IPS-18c (cell line): ENCODE results near the gene LYPD3.
"Not testable (repeated sequence)": the region's sequence is repeated elsewhere in the genome, so short reads cannot be mapped to it uniquely, and the experiment has no call there.

Experiments
- H3K4me3 ChIP-seq: 2 replicates; pipeline ENCODE4 v1.7.0; 2013; ENCODE audit warnings: low read depth, mild to moderate bottlenecking, low read length, moderate library complexity; ENCODE audit not compliant: insufficient read depth
- H3K9me3 ChIP-seq: one replicate; pipeline ENCODE4 v1.6.1; 2013; ENCODE audit warnings: mild to moderate bottlenecking, low read length, moderate library complexity; ENCODE audit not compliant: control insufficient read depth, insufficient read depth

Gene LYPD3

DNA sequence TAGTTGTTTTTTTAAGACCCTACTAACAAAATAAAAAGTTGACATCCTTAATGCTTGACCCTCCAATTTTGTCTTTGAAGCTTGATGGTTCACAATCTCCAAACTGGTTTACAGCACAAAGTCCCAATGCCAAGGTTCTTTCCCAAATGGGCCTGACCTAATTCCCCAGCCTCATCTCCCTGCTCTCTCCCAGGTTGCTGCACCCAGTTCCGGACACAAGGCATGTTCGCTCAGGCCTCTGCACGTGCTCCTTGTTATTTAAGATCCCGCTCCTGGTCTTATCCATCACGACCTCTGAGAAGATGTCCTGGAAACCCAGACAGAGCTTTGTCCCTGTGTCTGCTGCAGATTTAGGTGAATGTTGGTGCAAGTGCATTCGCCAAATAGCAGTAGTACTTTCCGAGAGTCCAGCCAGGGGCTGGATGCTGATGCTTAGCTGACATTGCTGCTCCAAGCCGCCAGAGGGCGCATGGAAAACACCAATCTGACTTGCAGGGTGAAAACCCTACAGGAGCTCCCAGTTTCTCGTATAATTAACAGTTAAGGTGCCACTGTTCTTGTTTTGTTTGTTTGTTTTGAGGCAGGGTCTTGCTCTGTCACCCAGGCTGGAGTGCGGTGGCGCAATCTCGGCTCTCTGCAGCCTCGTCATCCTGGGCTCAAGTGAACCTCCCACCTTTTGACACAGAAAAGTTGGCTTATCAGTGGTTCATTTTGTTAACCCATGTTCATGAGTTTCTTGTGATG lies 18.5 kb downstream of the LYPD3 start:
- Histone ChIP-seq H3K9me3 (no peaks in the 10 kb centered on the region), H3K4me3 (no peak overlapping the region)

DNA sequence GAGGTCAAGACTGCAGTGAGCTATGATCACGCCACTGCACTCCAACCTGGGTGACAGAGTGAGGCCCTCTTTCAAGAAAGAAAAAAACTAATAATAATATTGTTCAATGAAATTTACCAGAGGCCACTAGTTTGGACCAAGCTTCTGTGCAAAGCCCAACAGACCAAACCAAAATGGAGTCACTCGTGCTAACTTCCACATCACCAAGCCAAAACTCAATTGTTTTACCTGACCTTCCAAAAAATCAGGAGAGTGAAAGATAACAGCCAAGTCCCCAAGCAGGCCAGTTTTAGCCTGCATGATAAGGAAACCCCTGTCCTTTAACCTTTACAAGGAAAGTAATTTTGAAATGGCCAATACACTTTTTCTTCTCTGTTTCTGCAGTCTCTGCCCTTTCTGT lies 20.0 kb downstream of the LYPD3 start:
- Histone ChIP-seq H3K9me3 (no peaks in the 10 kb centered on the region), H3K4me3 (no peak overlapping the region)

DNA sequence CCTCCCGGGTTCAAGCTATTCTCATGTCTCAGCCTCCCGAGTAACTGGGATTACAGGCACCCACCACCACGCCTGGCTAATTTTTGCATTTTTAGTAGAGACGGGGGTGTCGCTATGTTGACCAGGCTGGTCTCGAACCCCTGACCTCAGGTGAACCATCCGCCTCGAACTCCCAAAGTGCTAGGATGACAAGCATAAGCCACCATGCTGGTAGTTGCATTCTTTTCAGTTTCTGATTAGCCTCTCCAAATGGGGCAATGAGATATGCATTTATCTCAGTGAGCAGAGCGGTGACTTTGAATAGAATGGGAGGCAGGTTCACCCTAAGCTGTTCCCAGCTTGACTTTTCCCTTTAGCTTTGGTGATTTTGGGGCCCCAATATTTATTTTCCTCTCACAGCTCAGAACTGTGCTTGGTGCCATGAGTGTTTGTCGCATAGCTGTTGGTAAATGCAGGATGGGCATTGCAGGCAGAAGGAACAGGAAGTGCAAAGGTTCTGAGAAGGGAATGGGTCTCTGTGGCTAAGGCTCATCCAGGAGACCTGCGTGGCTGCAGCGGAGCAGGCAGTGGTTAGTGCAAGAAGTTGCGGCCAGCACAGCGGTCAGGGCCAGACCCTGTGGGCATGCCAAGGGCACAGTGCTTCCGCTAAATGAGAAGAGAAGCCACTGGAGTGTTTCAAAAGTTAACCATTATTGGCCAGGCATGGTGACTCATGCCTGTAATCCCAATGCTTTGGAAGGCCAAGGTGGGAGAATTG lies 20.7 kb downstream of the LYPD3 start:
- H3K9me3 ChIP-seq = no peaks in the 10 kb centered on the region
- no peak overlapping the region for H3K4me3 ChIP-seq

DNA sequence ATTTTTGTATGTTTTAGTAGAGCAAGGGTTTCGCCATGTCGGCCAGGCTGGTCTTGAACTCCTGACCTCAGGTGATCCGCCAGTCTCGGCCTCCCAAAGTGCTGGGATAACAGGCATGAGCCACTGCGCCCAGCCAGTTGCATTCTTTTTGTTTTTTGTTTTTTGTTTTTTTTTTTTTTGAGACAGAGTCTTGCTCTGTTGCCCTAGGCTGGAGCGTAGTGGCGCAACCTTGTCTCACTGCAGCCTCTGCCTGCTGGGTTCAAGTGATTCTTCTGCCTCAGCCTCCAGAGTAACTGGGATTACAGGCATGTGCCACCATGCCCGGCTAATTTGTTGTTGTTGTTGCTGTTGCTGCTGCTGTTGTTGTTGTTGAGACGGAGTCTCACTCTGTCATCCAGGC lies 21.3 kb downstream of the LYPD3 start:
- not testable (repeated sequence) for H3K4me3 ChIP-seq, H3K9me3 ChIP-seq

DNA sequence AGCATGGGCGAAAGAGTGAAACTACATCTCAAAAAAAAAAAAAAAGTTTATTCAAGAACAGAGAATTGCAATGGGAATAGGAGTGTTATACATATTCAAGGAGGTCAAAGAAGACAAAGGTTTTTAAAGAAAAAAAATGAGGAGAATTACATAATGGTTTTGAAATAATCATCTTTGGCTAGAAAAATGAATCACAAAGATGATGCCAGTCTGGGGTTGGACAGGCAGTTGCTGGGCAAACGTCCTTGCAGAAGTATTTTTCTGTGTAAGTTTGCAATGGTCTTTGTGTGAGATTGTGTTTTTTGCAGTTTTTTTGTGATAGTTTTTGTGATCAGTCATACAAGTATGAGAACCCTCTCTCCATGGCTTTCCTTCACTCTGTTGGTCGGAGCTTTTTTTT lies 23.7 kb downstream of the LYPD3 start:
- no peak overlapping the region for H3K4me3 ChIP-seq

DNA sequence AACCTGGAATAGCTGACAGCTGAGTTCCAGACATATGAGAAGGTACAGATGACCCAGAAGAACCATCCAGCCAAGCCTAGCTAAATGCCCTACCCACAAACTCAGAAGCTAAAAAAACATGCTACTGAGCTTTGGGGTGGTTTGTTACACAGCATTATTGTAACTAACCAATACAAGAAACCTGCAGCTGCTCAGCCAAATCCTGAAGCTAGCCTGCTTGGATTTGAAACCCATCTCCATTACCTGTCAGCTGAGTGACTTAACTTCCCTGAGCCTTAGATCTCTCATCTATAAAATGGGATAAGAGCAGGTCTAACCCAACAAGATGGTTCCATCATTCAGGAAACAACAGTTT lies 25.7 kb downstream of the LYPD3 start:
- no peak overlapping the region for H3K4me3 ChIP-seq
- H3K9me3 ChIP-seq = no peaks in the 10 kb centered on the region

More for the DNA sequence above, 23.7 kb downstream of the LYPD3 start:
- H3K9me3 ChIP-seq = no peaks in the 10 kb centered on the region

DNA sequence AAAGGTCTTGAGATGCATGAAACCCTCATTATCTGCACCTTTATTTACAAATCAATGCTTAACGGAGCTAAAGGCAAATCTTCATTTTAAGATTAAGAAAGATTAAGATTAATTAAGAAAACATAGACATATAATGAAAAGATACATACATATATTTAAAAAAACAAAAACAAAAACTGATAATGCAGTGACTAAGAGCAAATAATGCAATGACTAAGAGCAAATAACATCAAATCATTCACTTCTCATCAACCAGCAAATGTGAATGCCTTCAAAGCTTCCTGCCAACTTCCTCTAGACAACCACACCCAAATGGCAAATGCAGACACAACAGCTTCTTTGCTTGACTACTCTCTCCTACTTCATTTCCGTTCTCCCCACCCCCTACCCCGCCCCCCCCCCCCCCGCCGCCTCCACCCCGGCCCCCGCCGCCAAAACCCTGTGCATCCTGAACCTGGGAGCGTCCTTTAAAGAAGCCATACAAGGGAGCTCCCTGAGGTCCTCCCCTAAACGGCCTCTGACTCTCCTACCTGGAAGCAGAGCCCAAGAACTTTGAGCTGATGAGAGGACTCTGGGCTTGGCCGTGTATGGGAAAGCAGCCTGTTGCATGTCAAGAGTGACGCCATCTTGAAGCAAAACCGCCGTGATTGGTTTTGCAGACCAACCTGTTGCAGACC lies 26.2 kb downstream of the LYPD3 start:
- Histone ChIP-seq H3K4me3 (no peak overlapping the region), H3K9me3 (no peaks in the 10 kb centered on the region)

DNA sequence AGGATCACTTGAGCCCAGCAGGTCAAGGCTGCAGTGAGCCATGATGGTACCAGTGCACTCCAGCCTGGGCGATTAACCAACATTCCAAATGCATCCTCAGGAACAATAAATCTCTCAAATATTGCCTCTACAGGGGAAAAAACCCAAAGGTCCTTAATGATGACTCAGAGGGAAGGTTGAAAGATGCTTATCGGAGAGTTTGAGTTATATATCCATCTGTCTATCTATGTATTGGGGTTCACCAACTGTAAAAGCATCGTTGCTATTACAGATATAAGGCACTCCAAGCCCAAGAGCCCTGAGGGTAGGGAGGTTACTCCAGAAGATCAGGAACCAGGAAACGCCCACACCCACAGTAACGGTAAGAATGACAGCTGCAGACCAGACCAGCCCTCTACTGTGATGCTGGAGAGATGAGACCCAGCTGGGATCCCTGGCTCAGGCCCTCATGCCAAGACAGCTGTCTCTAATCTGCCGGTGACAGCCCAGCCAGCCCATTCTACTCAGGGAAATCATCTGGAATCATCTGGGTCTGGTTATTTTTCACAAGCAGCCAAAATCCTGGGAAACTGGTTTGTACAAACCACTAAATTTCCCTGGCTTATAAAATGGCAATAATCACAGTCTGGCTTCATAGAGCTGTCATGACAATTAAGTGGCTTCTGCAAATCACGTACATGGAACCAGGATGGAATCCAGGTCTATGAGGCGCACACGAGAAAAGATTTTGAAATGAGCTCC lies 26.9 kb downstream of the LYPD3 start:
- no peak overlapping the region for H3K4me3 ChIP-seq

DNA sequence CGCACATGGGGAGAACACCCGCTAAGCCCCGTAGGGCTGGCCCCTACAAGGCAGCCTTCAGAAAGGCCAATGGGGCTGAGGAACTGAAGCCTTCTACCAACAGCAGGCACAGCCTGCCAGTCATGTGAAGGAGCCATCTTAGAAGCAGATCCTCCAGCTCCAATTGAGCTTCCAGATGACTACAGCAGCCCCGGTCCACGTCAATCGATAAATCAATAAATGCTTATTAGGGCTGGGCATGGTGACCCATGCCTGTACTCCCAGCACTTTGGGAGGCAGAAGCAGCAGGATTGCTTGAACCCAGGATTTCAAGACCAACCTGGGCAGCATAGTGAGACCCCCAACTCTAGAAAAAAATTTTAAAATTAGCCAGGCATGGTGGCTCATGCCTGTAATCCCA lies 27.7 kb downstream of the LYPD3 start:
- H3K4me3 ChIP-seq = no peak overlapping the region
- no peaks in the 10 kb centered on the region for H3K9me3 ChIP-seq

More for the DNA sequence above, 26.9 kb downstream of the LYPD3 start:
- no peaks in the 10 kb centered on the region for H3K9me3 ChIP-seq

DNA sequence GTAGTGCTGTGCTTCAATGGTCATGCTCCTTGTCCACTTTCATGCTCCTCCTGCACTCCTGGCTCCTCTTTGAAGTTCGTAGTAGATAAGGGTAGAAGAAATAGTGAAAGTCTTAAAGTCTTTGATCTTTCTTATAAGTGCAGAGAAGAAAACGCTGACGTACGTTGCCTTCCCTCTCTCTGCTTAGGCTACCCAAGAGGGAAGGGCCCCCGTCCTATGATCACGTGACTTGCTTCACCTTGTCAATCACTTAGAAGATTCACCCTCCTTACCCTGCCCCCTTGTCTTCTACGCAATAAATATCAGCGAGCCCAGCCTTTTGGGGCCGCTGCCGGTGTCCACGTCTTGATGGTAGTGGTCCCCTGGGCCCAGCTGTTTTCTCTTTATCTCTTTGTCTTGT lies 28.1 kb downstream of the LYPD3 start:
- not testable (repeated sequence) for H3K9me3 ChIP-seq, H3K4me3 ChIP-seq

DNA sequence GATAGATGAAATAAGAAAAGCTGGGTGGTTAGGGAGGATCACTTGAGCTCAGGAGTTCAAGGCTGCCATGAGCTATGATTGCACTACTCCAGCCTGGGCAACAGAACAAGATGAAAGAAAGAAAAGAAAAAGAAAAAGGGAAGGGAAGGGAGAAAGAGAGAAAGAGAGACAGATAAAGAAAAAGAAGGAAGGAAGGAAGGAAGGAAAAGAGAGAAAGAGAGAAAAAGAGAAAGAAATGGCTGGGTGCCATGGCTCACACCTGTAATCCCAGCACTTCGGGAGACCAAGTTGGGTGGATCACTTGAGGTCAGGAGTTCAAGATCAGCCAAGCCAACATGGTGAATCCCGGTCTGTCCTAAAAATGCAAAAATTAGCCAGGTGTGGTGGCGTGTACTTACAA lies 29.6 kb downstream of the LYPD3 start:
- Histone ChIP-seq H3K4me3 (no peak overlapping the region), H3K9me3 (no peaks in the 10 kb centered on the region)

DNA sequence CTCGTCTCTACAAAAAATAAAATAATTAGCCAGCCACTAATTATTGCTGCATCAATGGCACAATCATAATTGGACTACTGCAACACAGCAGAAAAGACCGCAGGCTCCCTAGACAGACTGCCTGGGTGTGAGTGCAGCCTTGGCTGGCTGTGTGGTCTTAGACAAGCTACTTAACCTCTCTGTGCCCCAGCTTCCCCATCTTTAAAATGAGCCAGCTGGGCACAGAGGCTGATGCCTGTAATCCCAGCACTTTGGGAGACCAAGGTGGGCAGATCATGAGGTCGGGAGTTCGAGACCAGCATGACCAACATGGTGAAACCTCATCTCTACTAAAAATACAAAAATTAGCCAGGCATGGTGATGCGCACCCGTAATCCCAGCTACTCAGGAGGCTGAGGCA lies 31.7 kb downstream of the LYPD3 start:
- no peaks in the 10 kb centered on the region for H3K9me3 ChIP-seq
- H3K4me3 ChIP-seq = no peak overlapping the region

DNA sequence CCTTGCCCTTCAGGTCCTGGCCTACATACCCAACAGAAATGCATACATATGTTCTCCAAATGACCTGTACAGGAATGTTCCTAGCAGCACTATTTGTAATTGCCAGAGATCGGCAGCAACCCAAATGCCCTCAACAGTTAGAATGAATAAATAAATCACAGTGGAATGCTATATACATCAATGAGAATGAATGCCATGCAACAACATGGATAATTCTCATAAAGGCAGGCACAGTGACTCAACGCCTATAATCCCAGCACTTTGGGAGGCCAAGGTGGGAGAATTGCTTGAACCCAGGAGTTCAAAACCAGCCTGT lies 32.1 kb downstream of the LYPD3 start:
- H3K4me3 ChIP-seq = no peak overlapping the region

DNA sequence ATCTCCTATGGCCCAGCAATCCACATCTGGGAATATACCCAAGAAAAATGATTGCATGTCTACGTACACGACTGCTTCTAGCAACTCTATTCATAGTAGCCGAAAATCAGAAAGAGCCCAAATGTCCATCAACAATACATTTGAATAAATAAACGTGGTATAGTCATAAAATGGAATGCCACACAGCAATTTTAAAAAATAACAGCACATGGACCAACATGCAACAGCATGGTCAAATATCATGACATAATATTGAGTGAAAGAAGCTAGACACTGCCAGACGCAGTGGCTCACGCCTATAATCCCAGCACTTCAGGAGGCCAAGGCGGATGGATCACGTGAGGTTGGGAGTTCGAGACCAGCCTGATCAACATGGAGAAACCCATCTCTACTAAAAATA lies 34.4 kb downstream of the LYPD3 start:
- no peak overlapping the region for H3K4me3 ChIP-seq

More for the DNA sequence above, 32.1 kb downstream of the LYPD3 start:
- H3K9me3 ChIP-seq = no peaks in the 10 kb centered on the region

DNA sequence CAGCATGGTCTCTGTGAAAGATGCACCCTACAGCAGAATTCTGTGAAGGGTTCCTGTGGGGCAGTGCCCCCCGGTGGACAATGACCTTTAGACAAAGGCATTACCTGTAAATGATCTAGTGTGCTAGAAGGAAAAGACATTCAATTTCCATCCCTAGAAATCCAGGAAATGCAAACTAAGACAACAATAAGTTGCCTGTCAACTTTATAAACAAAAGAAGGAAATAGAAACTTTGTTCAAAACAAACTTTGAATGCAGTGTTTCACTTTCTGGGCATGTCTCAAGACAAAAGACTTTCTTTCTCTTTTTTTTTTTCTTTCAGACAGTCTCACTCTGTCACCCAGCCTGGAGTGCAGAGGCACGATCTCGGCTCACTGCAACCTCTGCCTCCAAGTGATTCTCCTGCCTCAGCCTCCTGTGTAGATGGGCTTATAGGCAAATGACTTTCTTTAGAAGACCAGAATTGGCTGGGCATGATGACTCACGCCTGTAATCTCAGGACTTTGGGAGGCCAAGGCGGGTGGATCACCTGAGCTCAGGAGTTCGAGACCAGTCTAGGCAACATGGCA lies 35.2 kb downstream of the LYPD3 start:
- Histone ChIP-seq H3K4me3 (no peak overlapping the region), H3K9me3 (no peaks in the 10 kb centered on the region)

More for the DNA sequence above, 34.4 kb downstream of the LYPD3 start:
- no peaks in the 10 kb centered on the region for H3K9me3 ChIP-seq

DNA sequence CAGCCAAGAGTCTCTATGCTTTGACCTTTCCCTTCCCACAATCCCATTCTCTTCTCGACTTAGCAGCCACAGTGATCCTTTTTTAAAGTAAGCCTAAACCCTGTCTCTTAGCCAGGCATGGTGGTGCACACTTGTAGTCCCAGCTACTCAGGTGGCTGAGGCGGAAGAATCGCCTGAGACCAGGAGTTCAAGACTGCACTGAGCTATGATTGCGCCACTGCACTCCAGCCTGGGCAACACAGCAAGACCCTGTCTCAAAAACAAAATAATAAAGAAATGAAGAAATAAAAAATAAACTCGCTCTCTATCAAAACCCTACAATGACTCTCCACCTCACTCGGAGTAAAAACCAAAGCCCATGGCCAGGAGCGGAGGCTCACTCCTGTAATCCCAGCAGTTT lies 36.0 kb downstream of the LYPD3 start:
- Histone ChIP-seq H3K4me3 (no peak overlapping the region), H3K9me3 (no peaks in the 10 kb centered on the region)

DNA sequence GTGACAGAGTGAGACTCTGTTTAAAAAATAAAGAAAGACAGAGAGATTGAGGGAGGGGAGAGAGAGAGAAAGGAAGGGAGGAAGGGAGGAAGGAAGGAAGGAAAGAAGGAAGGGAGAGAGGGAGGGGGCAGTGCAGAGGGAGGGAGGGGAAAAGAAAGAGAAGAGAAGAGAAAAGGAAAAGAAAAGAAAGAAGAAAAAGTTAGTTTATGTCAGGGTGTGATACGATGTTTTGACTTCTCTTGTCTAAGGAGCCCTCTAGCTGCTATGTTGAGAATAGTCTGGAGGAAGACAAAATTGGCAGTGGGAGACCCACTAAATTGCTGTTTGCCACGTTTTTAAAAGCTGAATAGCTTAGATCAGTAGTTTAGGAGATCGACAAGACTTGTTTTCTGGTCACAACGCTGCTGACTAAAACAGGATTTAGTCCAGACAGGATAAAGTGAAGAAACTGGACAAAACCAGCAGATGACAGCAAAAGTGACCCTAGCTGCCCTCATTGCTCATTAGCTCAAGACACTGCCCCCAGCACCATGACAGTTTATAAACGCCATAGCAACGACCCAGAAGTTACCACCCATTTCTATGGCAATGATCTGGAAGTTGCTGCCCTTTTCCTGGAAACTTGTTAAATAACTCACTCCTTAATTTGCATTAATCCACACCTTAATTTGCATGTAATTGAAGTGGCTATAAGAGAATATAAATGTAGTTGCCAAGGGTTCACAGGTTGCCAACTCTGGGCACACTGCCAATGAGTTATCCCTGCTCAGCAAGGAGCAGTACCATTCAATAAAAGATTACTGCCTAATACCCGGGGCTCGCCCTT lies 39.6 kb downstream of the LYPD3 start:
- Histone ChIP-seq H3K9me3 (no peaks in the 10 kb centered on the region), H3K4me3 (no peak overlapping the region)
